C4-2B (cell line): ENCODE data around the gene SGCA.

Experiments
- CTCF ChIP-seq: fragments of 450-650 bp; conservative IDR thresholded peaks from 2 replicates; pipeline ENCODE4 v1.5.1; 2017; ENCODE audit warnings: mild to moderate bottlenecking
- ZFX ChIP-seq: fragments of 450-650 bp; IDR thresholded peaks from 2 replicates; pipeline ENCODE4 v1.6.1; 2017

DNA sequence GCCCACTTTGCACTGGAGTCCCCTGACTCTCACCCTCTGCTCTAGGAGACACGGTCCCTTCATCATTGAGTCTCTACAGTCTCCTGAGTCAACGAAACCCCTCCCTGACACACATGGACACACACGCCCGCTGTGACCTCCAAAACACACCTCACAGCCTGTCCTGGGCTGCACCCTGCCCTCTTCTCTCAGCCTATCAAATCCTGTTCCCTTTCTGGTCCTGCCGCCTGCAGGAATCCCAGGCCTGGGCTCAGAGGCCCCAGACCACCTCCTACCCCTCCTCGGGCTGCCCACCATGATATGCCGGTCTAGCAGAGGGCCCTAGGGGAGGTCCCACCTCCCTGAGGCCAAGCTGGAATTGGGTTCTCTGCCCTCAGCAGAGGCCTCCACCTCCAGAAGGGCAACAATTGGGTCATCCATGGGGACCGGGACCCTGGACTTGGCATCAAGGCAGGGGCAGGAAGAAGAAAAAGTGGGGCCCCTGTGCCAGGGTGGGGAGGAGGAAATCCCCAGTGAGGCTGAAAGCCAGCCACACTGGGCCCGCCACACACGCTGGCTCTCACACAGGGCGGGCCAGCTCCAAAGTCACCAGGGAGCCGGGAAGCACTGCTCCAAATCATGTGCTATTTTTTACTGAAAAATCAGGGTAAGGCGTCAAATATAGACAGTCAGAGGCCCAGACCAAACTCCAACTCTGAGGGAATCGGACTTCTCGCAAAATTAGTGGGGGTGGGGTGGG lies 18.7 kb upstream of the SGCA start:
- TF ChIP-seq CTCF: no peak
- no peak for TF ChIP-seq ZFX
